ENCODE results near the gene CAMKK1.

Gene CAMKK1

GRCh38 chr17:3917391-3917931, 24.6 kb upstream of the CAMKK1 start:
- DNase-seq (ENCODE audit: low spot score): no peak

GRCh38 chr17:3916825-3917224, 24.0 kb upstream of the CAMKK1 start:
- DNase-seq (ENCODE audit: low spot score): no peak

- DNase-seq (ENCODE audit: low spot score): peak; percentile 35
Observed at GRCh38 chr17:3915995-3916696, 23.3 kb upstream of the CAMKK1 start, which contains the start of gene P2RX1. Gene P2RX1, minus strand, starts transcription at chr17:3916465. Its CDS starts 240 bp downstream, at chr17:3916225.

- DNase-seq (ENCODE audit: low spot score): no peak
Observed at GRCh38 chr17:3915581-3915994, 22.7 kb upstream of the CAMKK1 start.

- DNase-seq (ENCODE audit: low spot score): no peak
Observed at GRCh38 chr17:3914312-3914670, 21.4 kb upstream of the CAMKK1 start.

DNA sequence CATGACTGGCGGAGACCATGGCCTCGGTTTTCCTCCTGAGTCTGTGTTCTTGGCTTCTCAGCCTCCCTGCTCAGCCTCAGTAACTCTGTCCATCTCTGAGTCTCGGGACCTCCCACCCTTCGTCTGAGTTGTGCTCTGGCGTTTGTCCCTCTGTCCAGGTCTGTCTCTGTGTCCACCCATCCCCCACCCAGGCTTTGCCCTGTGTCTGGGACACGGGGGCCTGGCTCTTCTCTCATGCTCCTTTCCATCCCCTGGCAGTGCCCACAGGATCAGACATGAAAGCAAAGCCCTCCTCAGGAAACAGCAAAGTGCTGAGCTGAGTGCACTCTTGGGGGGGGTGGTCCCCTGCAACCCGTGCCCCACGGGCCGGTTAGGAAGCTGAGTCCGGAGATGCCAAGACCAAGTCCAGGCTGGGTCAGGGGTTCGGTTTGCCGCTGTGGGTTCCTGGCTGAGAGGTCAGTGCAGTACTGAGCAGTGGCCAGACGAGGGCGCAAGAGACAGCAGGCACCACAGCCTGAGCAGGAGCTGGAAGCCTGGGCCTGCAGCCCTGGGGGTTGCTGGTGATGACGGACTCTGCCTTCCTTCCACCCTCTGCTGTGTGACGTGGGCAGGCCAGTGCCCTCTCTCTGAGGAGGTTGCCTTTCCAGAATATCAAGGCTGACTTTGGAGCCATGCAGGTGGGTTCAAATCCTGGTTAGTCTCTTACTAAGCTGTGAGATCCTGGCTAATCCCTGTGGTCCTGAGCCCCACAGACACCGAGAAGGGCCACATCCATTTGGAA, 20.9 kb upstream of the CAMKK1 start:
- DNase-seq (ENCODE audit: low spot score): peak; percentile 63

GRCh38 chr17:3912827-3913226, 20.0 kb upstream of the CAMKK1 start:
- no peak for DNase-seq (ENCODE audit: low spot score)

DNA sequence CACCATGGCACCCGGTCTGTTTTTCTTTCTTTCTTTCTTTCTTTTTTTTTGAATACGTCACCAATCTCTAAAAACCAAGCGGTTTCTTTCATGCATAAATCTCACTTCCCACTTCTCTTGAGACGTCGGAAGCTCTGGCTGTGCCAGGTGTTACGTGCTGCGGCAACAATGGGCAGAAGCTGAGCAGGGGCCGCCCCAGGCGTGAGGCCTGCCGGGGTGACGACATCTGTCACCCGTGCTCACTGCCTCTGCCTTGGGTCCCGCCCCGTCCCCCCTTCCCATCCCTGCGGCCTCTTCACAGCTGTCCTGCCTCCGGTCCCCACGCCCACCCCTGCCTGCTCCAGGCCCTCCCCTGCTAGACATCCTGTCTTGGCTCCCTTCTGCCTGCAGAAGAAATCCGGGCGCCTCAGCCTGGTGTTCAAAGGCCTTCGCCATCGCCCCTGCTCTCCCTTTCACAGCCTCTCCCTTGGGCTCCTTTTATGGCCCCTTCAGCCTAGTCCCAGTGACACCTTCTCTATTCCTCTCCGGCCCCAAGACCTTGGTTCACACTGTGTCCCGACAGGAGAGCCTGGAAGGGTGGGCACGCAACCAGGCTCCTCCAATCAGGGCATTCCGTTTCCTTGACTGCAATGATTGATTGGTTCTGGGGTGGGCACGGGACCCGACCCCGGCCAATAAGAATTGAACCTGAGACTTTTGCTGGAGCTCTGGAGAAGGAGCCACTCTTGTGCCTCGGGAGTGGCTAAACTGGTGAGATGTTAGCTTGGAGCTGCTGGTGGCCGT, 18.6 kb upstream of the CAMKK1 start:
- DNase-seq (ENCODE audit: low spot score): no peak

- no peak for DNase-seq (ENCODE audit: low spot score)
Observed at GRCh38 chr17:3910420-3911270, 17.8 kb upstream of the CAMKK1 start.

DNA sequence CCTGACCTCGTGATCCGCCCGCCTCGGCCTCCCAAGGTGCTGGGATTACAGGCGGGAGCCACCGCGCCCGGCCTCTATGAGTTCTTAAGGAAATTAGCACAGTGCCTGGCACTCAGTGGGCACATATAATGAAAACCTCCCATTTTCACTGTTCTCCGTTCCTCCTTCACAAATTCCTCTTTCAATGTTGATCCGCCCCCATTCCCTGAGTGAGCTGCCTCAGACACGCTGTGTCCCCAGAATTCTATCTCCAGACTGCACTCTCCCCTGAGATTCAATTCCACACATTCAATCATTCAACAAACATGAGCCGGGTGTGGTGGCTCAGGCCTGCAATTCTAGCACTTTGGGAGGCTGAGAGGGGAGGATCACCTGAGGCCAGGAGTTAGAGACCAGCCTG, 16.4 kb upstream of the CAMKK1 start:
- no peak for DNase-seq (ENCODE audit: low spot score)

DNA sequence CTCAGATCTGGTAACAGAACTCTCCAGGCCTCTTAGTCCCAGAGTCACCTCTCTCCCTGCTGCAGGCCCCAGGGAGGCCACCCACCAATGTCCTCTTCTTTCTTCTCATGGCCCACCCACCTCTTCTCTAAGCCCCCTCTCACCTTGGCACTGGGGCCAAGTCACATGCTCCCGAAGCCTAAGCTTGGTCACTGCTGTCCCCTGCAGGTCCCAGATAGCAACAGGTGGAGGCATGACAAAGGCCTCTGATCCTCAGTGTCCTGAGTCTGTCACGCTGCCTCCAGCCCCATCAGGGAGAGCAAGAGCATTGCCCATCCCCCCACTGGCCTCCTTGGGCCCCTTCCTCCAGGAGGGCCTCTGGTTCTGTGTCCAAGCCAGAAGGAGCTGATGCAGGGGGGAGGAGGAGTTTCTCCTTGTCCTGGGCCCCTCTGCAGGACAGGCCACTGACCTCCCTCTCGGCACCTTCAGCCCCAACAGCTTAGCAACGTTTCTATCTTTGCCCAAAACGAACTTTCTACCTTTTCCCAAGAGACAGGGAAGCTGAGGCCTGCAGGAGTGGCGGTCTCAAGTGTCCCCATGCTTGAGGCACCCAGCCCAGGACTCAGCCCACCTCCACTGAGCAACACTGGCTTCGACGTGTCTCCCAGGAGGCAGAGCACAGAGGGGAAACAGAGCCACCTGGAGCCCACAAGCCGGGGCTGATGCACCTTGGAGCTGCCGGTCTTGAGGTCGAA, 14.8 kb upstream of the CAMKK1 start:
- DNase-seq (ENCODE audit: low spot score): no peak

DNA sequence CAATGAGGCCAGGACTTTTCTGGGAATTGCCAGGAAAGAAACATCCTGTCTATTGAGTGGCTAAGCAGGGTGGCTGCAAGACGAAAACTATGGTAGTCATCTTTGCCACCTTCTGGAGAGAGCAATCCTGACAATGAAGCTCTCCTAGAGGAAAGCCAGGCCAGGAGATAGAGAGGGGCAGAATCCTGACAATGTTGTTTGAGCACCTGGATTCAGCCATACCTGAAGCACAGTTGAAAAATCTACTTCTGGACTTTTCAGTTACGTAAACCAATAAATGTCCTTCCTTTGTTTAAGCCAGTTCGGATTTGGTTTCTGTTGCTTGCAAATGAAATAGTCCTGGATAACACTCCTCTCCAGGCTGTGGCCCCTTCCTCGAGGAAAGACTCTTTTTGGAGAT, 14.0 kb upstream of the CAMKK1 start:
- DNase-seq (ENCODE audit: low spot score): no peak

DNA sequence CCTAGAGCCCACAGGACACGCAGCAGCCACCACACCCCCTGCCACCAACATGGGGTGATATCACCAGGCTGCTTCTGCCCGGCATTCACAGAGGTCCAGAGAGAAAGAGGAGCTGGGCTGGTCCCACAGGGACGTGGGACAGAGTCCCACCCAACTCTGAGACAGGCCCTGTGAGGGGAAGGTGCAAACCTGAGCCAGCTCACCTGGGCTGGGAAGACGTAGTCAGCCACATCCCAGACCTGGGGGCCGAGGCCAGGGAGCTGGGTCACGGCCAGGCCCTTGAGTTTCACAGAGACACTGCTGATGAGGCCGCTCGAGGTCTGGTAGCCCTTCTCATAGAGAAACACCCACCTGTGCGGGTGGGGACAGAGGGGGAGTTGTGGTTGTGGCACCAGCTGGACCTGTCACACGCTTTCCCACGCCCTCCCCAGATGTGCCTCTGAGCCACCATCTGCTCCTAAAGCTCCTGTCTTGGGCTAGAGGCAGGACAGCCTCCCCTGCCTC, 12.2 kb upstream of the CAMKK1 start:
- DNase-seq (ENCODE audit: low spot score): no peak

DNA sequence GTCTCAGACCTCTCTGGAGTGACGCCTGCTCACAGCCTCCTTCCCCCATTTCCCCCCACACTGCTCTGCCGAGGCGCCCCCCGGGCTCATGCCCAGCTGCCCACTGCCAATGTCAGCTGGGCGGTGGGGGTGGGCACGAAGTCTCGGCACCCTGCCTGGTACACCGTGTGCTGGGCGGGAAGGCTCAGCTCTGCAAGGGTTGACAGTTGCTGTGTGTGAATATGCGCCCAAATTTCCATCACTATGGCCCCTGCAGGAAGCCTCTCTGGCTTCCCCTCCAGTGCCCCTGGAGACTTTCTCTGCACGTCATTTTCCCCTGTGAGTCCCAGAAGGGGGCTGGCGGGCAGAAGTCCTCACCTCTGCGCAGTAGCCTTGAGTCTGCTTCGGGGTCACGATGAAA, 11.6 kb upstream of the CAMKK1 start:
- DNase-seq (ENCODE audit: low spot score): no peak

DNA sequence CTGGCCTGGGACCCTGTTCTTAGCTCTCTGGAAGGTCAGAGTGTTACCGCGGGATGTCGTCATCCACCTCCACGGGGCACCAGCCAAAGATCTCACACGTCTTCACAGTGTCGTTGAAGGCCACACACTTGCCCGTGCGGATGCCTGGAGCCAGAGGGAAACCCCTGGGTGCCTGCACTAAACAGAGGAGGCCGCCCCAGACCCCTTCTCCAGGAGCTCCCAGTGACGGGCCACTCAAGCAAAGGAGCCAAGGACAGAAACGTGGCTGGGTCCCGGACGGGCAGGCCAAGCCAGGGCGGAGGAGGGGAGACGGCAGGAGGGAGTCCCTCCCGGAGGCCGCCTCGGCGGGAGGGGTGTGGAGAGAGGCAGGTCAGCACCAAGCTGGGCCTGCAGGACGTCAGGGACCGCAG, 11.0 kb upstream of the CAMKK1 start:
- DNase-seq (ENCODE audit: low spot score): no peak

DNA sequence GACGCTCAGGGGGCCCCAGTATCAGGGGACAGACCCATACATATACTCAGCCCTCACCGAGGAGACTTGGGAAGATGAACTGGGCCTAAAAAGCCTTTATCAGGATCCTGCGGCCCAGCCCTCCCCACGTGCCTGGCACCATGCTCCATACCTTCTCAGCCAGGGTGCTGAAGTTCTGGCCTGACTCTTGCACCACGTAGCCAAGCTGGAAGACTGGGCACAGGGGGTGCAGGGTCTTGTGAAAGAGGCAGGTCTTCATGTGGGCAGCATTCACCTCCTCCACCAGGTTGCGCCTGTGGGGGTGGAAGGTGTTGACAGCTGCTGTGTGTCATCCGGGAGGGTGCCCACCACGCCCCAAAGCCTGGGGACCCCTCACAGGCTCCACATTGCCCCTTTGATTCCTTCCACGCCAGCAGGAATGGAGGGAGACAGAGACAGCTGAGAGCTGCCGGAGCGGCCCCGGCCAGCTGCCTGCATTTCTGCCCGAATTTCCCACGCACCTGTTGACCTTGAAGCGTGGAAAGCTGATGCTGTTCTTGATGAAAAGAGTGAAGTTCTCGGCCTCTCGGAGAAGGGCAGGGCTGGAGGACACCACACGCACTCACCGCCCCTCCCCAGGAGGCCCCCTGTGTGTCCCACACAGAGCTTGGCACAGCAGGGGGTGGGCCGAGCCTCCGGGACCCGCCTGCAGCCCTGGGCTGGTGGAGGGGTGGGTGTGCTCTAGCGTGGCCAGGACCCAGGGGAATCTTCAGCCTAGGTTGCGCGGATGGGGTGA, 10.4 kb upstream of the CAMKK1 start:
- no peak for DNase-seq (ENCODE audit: low spot score)

DNA sequence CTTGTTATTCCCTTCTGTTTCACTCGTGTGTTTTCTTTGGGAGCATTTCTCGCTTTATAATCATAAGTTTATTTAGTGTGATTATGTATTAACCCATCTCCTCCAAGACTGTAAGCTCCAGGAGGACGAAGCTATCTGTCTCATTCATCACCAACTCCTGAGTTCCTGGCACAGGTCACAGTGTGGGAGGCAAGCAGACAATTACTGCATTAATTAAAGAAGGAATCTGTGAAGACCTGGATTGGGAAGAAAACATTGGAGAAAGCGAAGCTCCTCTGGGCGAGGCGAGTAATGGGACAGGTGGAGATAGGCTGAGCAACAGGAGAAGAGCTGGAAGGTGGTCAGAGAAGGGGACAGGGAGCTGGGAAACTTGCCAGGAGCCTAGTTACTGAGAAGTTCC, 7.8 kb upstream of the CAMKK1 start:
- DNase-seq (ENCODE audit: low spot score): no peak

DNA sequence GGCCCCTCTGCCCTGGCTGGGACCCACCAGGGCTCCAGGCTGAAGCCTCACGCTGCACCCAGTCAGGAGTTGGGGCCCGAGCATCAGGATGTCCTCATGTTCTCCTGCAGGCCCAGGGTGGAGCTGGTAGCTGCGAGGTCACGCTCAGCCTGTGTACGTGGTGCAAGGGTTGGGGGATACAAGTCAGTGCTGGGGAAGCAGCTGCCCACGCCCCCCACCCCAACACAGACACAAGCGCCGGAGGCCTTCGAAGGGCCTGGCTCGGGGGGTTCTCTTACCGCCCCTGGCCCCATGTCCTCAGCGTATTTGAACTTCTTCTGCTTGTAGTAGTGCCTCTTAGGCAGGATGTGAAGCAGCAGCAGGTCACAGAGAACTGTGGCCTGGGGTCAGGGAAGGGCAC, 4.9 kb upstream of the CAMKK1 start:
- DNase-seq (ENCODE audit: low spot score): no peak

- DNase-seq (ENCODE audit: low spot score): no peak
Observed at GRCh38 chr17:3896968-3897235, 4.0 kb upstream of the CAMKK1 start.
